HepG2 (cell line): ENCODE measurements around the gene SGK1. TPM values are rescaled to one million over a fixed set of nuclear protein-coding genes. Genes with fewer than 3 reads are reported as not detected.

Experiments
- ATF1 ChIP-seq: IDR thresholded peaks from 2 replicates; pipeline ENCODE4 v1.6.1; 2016; ENCODE audit warnings: mild to moderate bottlenecking, control low read depth
- DPF2 ChIP-seq: sonication (generic); formaldehyde crosslinking; IDR thresholded peaks from 2 replicates; pipeline ENCODE4 v1.4.0; 2020; ENCODE audit warnings: mild to moderate bottlenecking, low read depth, missing genetic modification reagents, borderline replicate concordance
- EEA1 ChIP-seq: sonication (generic); formaldehyde crosslinking; IDR thresholded peaks from 2 replicates; pipeline ENCODE4 v1.5.1; 2020; ENCODE audit warnings: mild to moderate bottlenecking, missing genetic modification reagents, borderline replicate concordance
- ERF ChIP-seq: IDR thresholded peaks from 2 replicates; pipeline ENCODE4 v1.6.1; 2018; ENCODE audit warnings: missing biosample characterization, missing genetic modification reagents
- HCFC1 ChIP-seq: fragments of 150-350 bp; IDR thresholded peaks from 2 replicates; pipeline ENCODE4 v1.6.1; 2014; ENCODE audit warnings: low read depth, low read length
- HOXA7 ChIP-seq: sonication (generic); formaldehyde crosslinking; IDR thresholded peaks from 2 replicates; pipeline ENCODE4 v1.8.1; 2022; ENCODE audit warnings: mild to moderate bottlenecking, missing genetic modification reagents, moderate library complexity
- IRF2 ChIP-seq: IDR thresholded peaks from 2 replicates; pipeline ENCODE4 v1.6.1; 2018; ENCODE audit warnings: missing genetic modification reagents, missing compliant biosample characterization
- KDM2A ChIP-seq: sonication (generic); formaldehyde crosslinking; IDR thresholded peaks from 2 replicates; pipeline ENCODE4 v1.4.0; 2020; ENCODE audit warnings: low read depth, missing genetic modification reagents, borderline replicate concordance
- KLF15 ChIP-seq: sonication (generic); formaldehyde crosslinking; IDR thresholded peaks from 2 replicates; pipeline ENCODE4 v1.8.1; 2023; ENCODE audit warnings: borderline replicate concordance, mild to moderate bottlenecking, inconsistent platforms, missing genetic modification reagents, mixed read lengths
- MYC ChIP-seq: sonication (generic); formaldehyde crosslinking; IDR thresholded peaks from 2 replicates; pipeline ENCODE4 v1.9.0; 2021; ENCODE audit warnings: missing genetic modification reagents, borderline replicate concordance
- NFIB ChIP-seq: sonication (generic); formaldehyde crosslinking; IDR thresholded peaks from 2 replicates; pipeline ENCODE4 v1.9.0; 2021; ENCODE audit warnings: missing genetic modification reagents, mild to moderate bottlenecking, borderline replicate concordance
- PRPF4 ChIP-seq: fragments of 200-400 bp; formaldehyde crosslinking; IDR thresholded peaks from 2 replicates; pipeline ENCODE4 v1.6.1; 2016; ENCODE audit warnings: low read length, low read depth; ENCODE audit not compliant: poor library complexity, severe bottlenecking
- RAD21 ChIP-seq: fragments of 450-650 bp; formaldehyde crosslinking; IDR thresholded peaks from 2 replicates; pipeline ENCODE4 v1.5.0; 2020; ENCODE audit warnings: mild to moderate bottlenecking
- TCF7 ChIP-seq: sonication (generic); IDR thresholded peaks from 2 replicates; pipeline ENCODE4 v1.6.1; 2016; ENCODE audit warnings: antibody characterized with exemption, low read depth
- TOPORS ChIP-seq: sonication (generic); formaldehyde crosslinking; IDR thresholded peaks from 2 replicates; pipeline ENCODE4 v1.8.0; 2023; ENCODE audit warnings: mild to moderate bottlenecking, missing genetic modification reagents
- YY1 ChIP-seq: IDR thresholded peaks from 2 replicates; pipeline ENCODE4 v1.6.1; 2011; ENCODE audit warnings: low read length, low read depth, moderate library complexity, mild to moderate bottlenecking; ENCODE audit not compliant: insufficient read depth, insufficient replicate concordance
- ZNF138 ChIP-seq: sonication (generic); formaldehyde crosslinking; IDR thresholded peaks from 2 replicates; pipeline ENCODE4 v1.5.0; 2020; ENCODE audit warnings: mild to moderate bottlenecking, low read depth, missing genetic modification reagents
- ZNF546 ChIP-seq: sonication (generic); formaldehyde crosslinking; conservative IDR thresholded peaks from 2 replicates; pipeline ENCODE4 v1.8.1; 2023; ENCODE audit warnings: mild to moderate bottlenecking, missing genetic modification reagents
- ZNF589 ChIP-seq: sonication (generic); formaldehyde crosslinking; conservative IDR thresholded peaks from 2 replicates; pipeline ENCODE4 v1.8.0; 2022; ENCODE audit warnings: mild to moderate bottlenecking, moderate library complexity, missing genetic modification reagents
- ZNF724P ChIP-seq: sonication (generic); formaldehyde crosslinking; IDR thresholded peaks from 2 replicates; pipeline ENCODE4 v1.8.0; 2022; ENCODE audit warnings: missing genetic modification reagents, borderline replicate concordance
- polyA plus RNA-seq, 8 experiments: library from polyadenylated mRNA; depleted of rRNA in 3 of 8; stranded (reverse) in 7 of 8; unstranded in 1 of 8; fragments of >200 nt; fragmentation: Illumina TruSeq in 4 of 8; extraction: Trizol in 4 of 8; gene quantifications; 2 replicates each; pipeline versions ENCODE4 v1.2.1 to v1.2.3, GENCODE V29; 2011 to 2016; ENCODE audit warnings: low read depth in 4 of 8, missing spikeins in 1 of 8, mixed read lengths in 1 of 8; ENCODE audit not compliant: insufficient read depth in 1 of 8
- total RNA-seq, 5 experiments: library from RNA; depleted of rRNA; stranded (reverse); fragments of >200 nt; fragmentation: Illumina TruSeq; extraction: Trizol; gene quantifications; 2 replicates each; pipeline ENCODE4 v1.2.3, GENCODE V29; 2016; ENCODE audit warnings: low read depth in 1 of 5
- TF ChIP-seq, protein P1 (sequence below): sonication (generic); formaldehyde crosslinking; IDR thresholded peaks from 2 replicates; pipeline ENCODE4 v1.4.0; 2020; ENCODE audit warnings: missing genetic modification reagents, mild to moderate bottlenecking, borderline replicate concordance
- TF ChIP-seq, protein P2 (sequence below): sonication (generic); formaldehyde crosslinking; IDR thresholded peaks from 2 replicates; pipeline ENCODE4 v1.4.0; 2020; ENCODE audit warnings: low read depth, mild to moderate bottlenecking, missing genetic modification reagents
- TF ChIP-seq, protein P3 (sequence below): sonication (generic); formaldehyde crosslinking; IDR thresholded peaks from 2 replicates; pipeline ENCODE4 v1.4.0; 2020; ENCODE audit warnings: missing genetic modification reagents, borderline replicate concordance
- TF ChIP-seq, protein P4 (sequence below): sonication (generic); formaldehyde crosslinking; IDR thresholded peaks from 2 replicates; pipeline ENCODE4 v1.4.0; 2020; ENCODE audit warnings: mild to moderate bottlenecking, missing genetic modification reagents
- TF ChIP-seq, protein P5 (sequence below): sonication (generic); formaldehyde crosslinking; IDR thresholded peaks from 2 replicates; pipeline ENCODE4 v1.8.0; 2023; ENCODE audit warnings: mild to moderate bottlenecking, missing genetic modification reagents

Gene SGK1
- total and polyA plus RNA-seq, 2 of the 13 experiments (the other 11 are each of a cell fraction or from before 2014, with no cell fraction given) = 56.1 to 56.2 TPM

DNA sequence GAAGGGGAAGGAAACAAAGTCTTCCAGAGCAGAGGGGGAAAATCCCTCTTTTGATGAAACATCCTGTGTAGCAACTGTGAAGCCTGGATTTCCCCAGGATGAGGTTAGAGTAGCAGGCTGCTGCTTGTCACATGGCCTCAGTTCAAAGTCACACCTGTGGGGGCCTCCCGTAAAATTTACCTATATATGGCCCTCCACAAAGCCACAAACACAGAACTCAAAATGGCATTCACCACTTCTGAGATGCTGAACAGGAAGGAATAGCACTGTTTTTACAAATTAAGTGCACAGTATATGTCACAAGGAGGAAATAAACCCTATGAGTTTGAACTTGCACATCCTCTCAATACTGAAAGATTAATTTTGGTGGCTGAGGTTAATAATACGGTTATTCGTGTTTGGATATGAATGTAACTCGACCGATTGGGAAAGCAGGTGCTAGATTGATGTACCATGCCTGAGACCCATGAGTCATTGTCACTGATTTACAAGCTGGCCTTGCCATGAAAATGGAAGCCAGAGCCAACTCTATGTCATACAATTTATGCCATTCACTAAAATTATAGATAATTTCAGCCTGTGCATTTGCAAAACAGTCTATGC is 70.6 kb downstream of the SGK1 start (continued):
- no peak for TF ChIP-seq ZNF138
- TF ChIP-seq, protein P1, sequence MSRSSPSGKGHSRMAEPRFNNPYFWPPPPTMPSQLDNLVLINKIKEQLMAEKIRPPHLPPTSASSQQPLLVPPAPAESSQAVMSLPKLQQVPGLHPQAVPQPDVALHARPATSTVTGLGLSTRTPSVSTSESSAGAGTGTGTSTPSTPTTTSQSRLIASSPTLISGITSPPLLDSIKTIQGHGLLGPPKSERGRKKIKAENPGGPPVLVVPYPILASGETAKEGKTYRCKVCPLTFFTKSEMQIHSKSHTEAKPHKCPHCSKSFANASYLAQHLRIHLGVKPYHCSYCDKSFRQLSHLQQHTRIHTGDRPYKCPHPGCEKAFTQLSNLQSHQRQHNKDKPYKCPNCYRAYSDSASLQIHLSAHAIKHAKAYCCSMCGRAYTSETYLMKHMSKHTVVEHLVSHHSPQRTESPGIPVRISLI (CRISPR knock-in tag) = no peak
- no peak for TF ChIP-seq KLF15 (CRISPR knock-in tag)
- TF ChIP-seq, protein P2, sequence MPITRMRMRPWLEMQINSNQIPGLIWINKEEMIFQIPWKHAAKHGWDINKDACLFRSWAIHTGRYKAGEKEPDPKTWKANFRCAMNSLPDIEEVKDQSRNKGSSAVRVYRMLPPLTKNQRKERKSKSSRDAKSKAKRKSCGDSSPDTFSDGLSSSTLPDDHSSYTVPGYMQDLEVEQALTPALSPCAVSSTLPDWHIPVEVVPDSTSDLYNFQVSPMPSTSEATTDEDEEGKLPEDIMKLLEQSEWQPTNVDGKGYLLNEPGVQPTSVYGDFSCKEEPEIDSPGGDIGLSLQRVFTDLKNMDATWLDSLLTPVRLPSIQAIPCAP (CRISPR knock-in tag) = no peak
- TF ChIP-seq, protein P3, sequence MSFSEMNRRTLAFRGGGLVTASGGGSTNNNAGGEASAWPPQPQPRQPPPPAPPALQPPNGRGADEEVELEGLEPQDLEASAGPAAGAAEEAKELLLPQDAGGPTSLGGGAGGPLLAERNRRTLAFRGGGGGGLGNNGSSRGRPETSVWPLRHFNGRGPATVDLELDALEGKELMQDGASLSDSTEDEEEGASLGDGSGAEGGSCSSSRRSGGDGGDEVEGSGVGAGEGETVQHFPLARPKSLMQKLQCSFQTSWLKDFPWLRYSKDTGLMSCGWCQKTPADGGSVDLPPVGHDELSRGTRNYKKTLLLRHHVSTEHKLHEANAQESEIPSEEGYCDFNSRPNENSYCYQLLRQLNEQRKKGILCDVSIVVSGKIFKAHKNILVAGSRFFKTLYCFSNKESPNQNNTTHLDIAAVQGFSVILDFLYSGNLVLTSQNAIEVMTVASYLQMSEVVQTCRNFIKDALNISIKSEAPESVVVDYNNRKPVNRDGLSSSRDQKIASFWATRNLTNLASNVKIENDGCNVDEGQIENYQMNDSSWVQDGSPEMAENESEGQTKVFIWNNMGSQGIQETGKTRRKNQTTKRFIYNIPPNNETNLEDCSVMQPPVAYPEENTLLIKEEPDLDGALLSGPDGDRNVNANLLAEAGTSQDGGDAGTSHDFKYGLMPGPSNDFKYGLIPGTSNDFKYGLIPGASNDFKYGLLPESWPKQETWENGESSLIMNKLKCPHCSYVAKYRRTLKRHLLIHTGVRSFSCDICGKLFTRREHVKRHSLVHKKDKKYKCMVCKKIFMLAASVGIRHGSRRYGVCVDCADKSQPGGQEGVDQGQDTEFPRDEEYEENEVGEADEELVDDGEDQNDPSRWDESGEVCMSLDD (CRISPR knock-in tag) = no peak
- TF ChIP-seq ZNF724P = no peak
- TF ChIP-seq ATF1 (CRISPR knock-in tag) = no peak
- no peak for TF ChIP-seq PRPF4
- TF ChIP-seq ZNF589 (CRISPR knock-in tag) = no peak
- no peak for TF ChIP-seq RAD21 (CRISPR knock-in tag)
- TF ChIP-seq ERF (CRISPR knock-in tag) = no peak
- TF ChIP-seq KDM2A (CRISPR knock-in tag) = no peak
- TF ChIP-seq NFIB (CRISPR knock-in tag) = no peak
- no peak for TF ChIP-seq HCFC1
- TF ChIP-seq DPF2 (CRISPR knock-in tag) = no peak
- TF ChIP-seq, protein P4, sequence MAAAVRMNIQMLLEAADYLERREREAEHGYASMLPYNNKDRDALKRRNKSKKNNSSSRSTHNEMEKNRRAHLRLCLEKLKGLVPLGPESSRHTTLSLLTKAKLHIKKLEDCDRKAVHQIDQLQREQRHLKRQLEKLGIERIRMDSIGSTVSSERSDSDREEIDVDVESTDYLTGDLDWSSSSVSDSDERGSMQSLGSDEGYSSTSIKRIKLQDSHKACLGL (CRISPR knock-in tag) = no peak
- TF ChIP-seq YY1 = no peak
- TF ChIP-seq, protein P5, sequence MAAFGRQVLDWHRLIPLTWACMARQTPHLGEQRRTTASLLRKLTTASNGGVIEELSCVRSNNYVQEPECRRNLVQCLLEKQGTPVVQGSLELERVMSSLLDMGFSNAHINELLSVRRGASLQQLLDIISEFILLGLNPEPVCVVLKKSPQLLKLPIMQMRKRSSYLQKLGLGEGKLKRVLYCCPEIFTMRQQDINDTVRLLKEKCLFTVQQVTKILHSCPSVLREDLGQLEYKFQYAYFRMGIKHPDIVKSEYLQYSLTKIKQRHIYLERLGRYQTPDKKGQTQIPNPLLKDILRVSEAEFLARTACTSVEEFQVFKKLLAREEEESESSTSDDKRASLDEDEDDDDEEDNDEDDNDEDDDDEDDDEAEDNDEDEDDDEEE = no peak
- TF ChIP-seq EEA1 = no peak
- TF ChIP-seq HOXA7 (CRISPR knock-in tag) = no peak
- no peak for TF ChIP-seq MYC (CRISPR knock-in tag)
- no peak for TF ChIP-seq TOPORS (CRISPR knock-in tag)
- no peak for TF ChIP-seq ZNF546 (CRISPR knock-in tag)
- TF ChIP-seq TCF7 = 0 out of 2 replicates have a peak, but pooled peaks have one; percentile 8
- 0 out of 2 replicates have a peak, but pooled peaks have one; percentile 11 for TF ChIP-seq IRF2 (CRISPR knock-in tag)
